Stimulated activated CD8-positive, alpha-beta memory T cell treated with anti-CD3 and anti-CD28 coated beads, Interleukin-7, amount 100 ng/mL, for 48 hours (primary cell): ENCODE results near the gene PLK3.

Experiments
- DNase-seq, 2 donors: peaks; one replicate each; pipeline ENCODE4 v3.0.0-alpha.2; 2020; ENCODE audit warnings: low read depth in 1 of 2; ENCODE audit errors: extremely low read depth in 1 of 2

The PLK3 gene

GRCh38 chr1:44853201-44853600, 53.0 kb downstream of the PLK3 start:
- no peak for DNase-seq

DNA sequence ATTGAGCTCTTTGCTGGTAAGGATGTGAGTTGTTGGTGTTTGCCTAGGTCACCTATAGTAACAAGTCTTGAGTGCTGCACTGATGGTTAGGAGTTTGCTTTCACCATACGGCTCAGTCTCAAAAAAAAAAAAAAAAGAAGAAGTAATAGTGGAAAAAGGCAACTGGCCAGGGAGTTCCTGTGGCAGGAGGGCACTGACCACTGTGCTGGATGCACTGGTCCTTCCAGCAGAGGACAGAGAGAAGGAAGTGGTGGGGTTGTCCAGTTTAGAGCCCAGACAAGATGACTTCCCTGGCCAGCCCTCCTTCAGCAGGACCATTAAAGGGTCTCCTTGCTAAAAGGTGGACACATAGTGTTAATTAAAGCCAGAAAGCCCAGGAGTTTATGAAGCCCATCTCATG, 54.8 kb downstream of the PLK3 start:
- no peak for DNase-seq
